Measurements from ENCODE around the gene TBCD.
"Not testable (repeated sequence)": the region's sequence is repeated elsewhere in the genome, so short reads cannot be mapped to it uniquely, and the experiment has no call there.

Gene TBCD

DNA sequence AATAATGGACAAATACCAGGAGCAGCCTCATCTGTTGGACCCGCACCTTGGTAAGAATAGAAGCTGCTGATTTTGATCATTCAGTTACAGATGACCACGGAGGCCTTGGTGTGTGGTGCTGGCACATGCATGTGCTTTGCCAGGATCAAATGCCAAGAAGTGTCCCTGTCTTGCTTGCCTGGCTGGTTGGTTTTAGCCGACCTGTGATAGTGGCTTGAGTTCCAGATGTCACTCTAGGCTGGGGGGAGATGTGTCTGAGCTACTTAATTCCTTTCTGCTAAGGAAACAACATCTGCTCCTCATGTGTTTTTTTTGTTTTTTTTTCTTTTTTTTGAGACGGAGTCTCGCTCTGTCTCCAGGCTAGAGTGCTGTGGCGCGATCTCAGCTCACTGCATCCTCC, 4.3 kb downstream of the TBCD start:
- ChIA-PET POLR2A (no interaction called here), CTCF (interaction anchor here (0.6 to 1.4 kb wide), 4 partner anchors 12 to 25 kb away, joined by 3 to 5 read pairs (median 4); no protein-coding TSS in a partner anchor)

GRCh38 chr17:82765371-82765770, 13.5 kb downstream of the TBCD start:
- TF ChIP-seq, protein P1, sequence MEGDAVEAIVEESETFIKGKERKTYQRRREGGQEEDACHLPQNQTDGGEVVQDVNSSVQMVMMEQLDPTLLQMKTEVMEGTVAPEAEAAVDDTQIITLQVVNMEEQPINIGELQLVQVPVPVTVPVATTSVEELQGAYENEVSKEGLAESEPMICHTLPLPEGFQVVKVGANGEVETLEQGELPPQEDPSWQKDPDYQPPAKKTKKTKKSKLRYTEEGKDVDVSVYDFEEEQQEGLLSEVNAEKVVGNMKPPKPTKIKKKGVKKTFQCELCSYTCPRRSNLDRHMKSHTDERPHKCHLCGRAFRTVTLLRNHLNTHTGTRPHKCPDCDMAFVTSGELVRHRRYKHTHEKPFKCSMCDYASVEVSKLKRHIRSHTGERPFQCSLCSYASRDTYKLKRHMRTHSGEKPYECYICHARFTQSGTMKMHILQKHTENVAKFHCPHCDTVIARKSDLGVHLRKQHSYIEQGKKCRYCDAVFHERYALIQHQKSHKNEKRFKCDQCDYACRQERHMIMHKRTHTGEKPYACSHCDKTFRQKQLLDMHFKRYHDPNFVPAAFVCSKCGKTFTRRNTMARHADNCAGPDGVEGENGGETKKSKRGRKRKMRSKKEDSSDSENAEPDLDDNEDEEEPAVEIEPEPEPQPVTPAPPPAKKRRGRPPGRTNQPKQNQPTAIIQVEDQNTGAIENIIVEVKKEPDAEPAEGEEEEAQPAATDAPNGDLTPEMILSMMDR (IDR thresholded peaks at IDR 0.05; ENCODE audit: insufficient read depth, low read length, missing control alignments) = no peak
- no peak overlapping the region for H3K4me3 ChIP-seq (ENCODE audit: low read depth, low read length)
- CTCF ChIA-PET = interaction anchor here (1.1 to 5.3 kb wide), 5 partner anchors 10 to 97 kb away, joined by 3 to 34 read pairs (median 5); no protein-coding TSS in a partner anchor
- DNase-seq (ENCODE audit: low read depth, low spot score) = no peak
- POLR2A ChIA-PET = no interaction called here

More for the DNA sequence above, 4.3 kb downstream of the TBCD start:
- TF ChIP-seq, protein P1 (IDR thresholded peaks at IDR 0.05; ENCODE audit: insufficient read depth, low read length, missing control alignments) = no peak
- H3K4me3 ChIP-seq (ENCODE audit: low read depth, low read length) = no peak overlapping the region
- DNase-seq (ENCODE audit: low read depth, low spot score) = no peak

- TF ChIP-seq, protein P1 (IDR thresholded peaks at IDR 0.05; ENCODE audit: insufficient read depth, low read length, missing control alignments) = peak; percentile 44
- DNase-seq (ENCODE audit: low read depth, low spot score) = no peak
- POLR2A ChIA-PET = no interaction called here
- CTCF ChIA-PET = interaction anchor here (0.8 to 5.3 kb wide), 9 partner anchors 8 to 122 kb away, joined by 3 to 34 read pairs (median 4); no protein-coding TSS in a partner anchor
- H3K4me3 ChIP-seq (ENCODE audit: low read depth, low read length) = no peak overlapping the region
Observed at GRCh38 chr17:82767041-82767754, 15.3 kb downstream of the TBCD start.

- POLR2A ChIA-PET = no interaction called here
- H3K4me3 ChIP-seq (ENCODE audit: low read depth, low read length) = no peak overlapping the region
- DNase-seq (ENCODE audit: low read depth, low spot score) = no peak
- TF ChIP-seq, protein P1 (IDR thresholded peaks at IDR 0.05; ENCODE audit: insufficient read depth, low read length, missing control alignments) = no peak
- CTCF ChIA-PET = interaction anchor here (1.0 to 1.5 kb wide), 4 partner anchors 8 to 98 kb away, joined by 3 to 6 read pairs (median 4); no protein-coding TSS in a partner anchor
Observed at GRCh38 chr17:82769041-82769440, 17.2 kb downstream of the TBCD start.

- TF ChIP-seq, protein P1 (IDR thresholded peaks at IDR 0.05; ENCODE audit: insufficient read depth, low read length, missing control alignments) = no peak
- ChIA-PET CTCF (interaction anchor here (3.3 kb wide), 1 partner anchor 10 kb away, joined by 18 read pairs; no protein-coding TSS in a partner anchor), POLR2A (no interaction called here)
- no peak overlapping the region for H3K4me3 ChIP-seq (ENCODE audit: low read depth, low read length)
- peak; percentile 45 for DNase-seq (ENCODE audit: low read depth, low spot score)
Observed at GRCh38 chr17:82772026-82772425, 20.2 kb downstream of the TBCD start.

- H3K4me3 ChIP-seq (ENCODE audit: low read depth, low read length); POLR2A ChIA-PET; DNase-seq (ENCODE audit: low read depth, low spot score): not testable (repeated sequence)
- CTCF ChIA-PET = interaction anchor here (0.6 to 5.5 kb wide), 16 partner anchors 10 to 426 kb away, joined by 3 to 51 read pairs (median 4); no protein-coding TSS in a partner anchor
Observed at GRCh38 chr17:82774456-82774855, 22.6 kb downstream of the TBCD start.
